HepG2 (cell line): ENCODE measurements around the gene PITX3. TPM values are rescaled to one million over a fixed set of nuclear protein-coding genes. Genes with fewer than 3 reads are reported as not detected.
A peak's percentile ranks its signal among the peaks of the same experiment; 100 is the strongest.

Experiments
- CENPT ChIP-seq: sonication (generic); formaldehyde crosslinking; IDR thresholded peaks from 2 replicates; pipeline ENCODE4 v1.8.0; 2022; ENCODE audit warnings: low read depth, mild to moderate bottlenecking, moderate library complexity, missing genetic modification reagents
- JUN ChIP-seq: sonication (generic); formaldehyde crosslinking; IDR thresholded peaks from 2 replicates; pipeline ENCODE4 v1.4.0; 2020; ENCODE audit warnings: mild to moderate bottlenecking, missing genetic modification reagents
- KDM3A ChIP-seq: IDR thresholded peaks from 2 replicates; pipeline ENCODE4 v1.6.1; 2018; ENCODE audit warnings: low read depth, missing compliant biosample characterization
- MBNL3 ChIP-seq: fragments of 250-450 bp; sonication (Bioruptor Pico); conservative IDR thresholded peaks from 2 replicates; pipeline ENCODE4 v1.8.0; 2022; ENCODE audit warnings: mild to moderate bottlenecking, inconsistent platforms
- PCBP1 ChIP-seq: fragments of 200-400 bp; formaldehyde crosslinking; IDR thresholded peaks from 2 replicates; pipeline ENCODE4 v1.6.1; 2017; ENCODE audit warnings: mild to moderate bottlenecking, low read depth, low read length, borderline replicate concordance
- SALL2 ChIP-seq: sonication (generic); formaldehyde crosslinking; IDR thresholded peaks from 2 replicates; pipeline ENCODE4 v1.8.1; 2023; ENCODE audit warnings: mild to moderate bottlenecking, missing genetic modification reagents, inconsistent platforms
- SRF ChIP-seq: IDR thresholded peaks from 2 replicates; pipeline ENCODE4 v1.6.1; 2011; ENCODE audit warnings: mild to moderate bottlenecking, low read depth, low read length, moderate library complexity
- THAP11 ChIP-seq: IDR thresholded peaks from 2 replicates; pipeline ENCODE4 v1.6.1; 2016; ENCODE audit warnings: missing biosample characterization, missing genetic modification reagents
- ZBTB39 ChIP-seq: sonication (generic); formaldehyde crosslinking; IDR thresholded peaks from 2 replicates; pipeline ENCODE4 v1.5.0; 2020; ENCODE audit warnings: missing genetic modification reagents
- ZNF569 ChIP-seq: sonication (generic); formaldehyde crosslinking; IDR thresholded peaks from 2 replicates; pipeline ENCODE4 v1.5.0; 2020; ENCODE audit warnings: mild to moderate bottlenecking, missing genetic modification reagents, moderate library complexity, borderline replicate concordance
- ZNF646 ChIP-seq: sonication (generic); formaldehyde crosslinking; IDR thresholded peaks from 2 replicates; pipeline ENCODE4 v1.9.0; 2021; ENCODE audit warnings: mild to moderate bottlenecking, missing genetic modification reagents
- polyA plus RNA-seq, 8 experiments: library from polyadenylated mRNA; depleted of rRNA in 3 of 8; stranded (reverse) in 7 of 8; unstranded in 1 of 8; fragments of >200 nt; fragmentation: Illumina TruSeq in 4 of 8; extraction: Trizol in 4 of 8; gene quantifications; 2 replicates each; pipeline versions ENCODE4 v1.2.1 to v1.2.3, GENCODE V29; 2011 to 2016; ENCODE audit warnings: low read depth in 4 of 8, missing spikeins in 1 of 8, mixed read lengths in 1 of 8; ENCODE audit not compliant: insufficient read depth in 1 of 8
- total RNA-seq, 5 experiments: library from RNA; depleted of rRNA; stranded (reverse); fragments of >200 nt; fragmentation: Illumina TruSeq; extraction: Trizol; gene quantifications; 2 replicates each; pipeline ENCODE4 v1.2.3, GENCODE V29; 2016; ENCODE audit warnings: low read depth in 1 of 5
- TF ChIP-seq, protein P1 (sequence below): sonication (generic); formaldehyde crosslinking; IDR thresholded peaks from 2 replicates; pipeline ENCODE4 v1.8.0; 2022; ENCODE audit warnings: mild to moderate bottlenecking, missing genetic modification reagents, borderline replicate concordance
- TF ChIP-seq, protein P2 (sequence below): IDR thresholded peaks from 2 replicates; pipeline ENCODE4 v1.6.1; 2016; ENCODE audit warnings: low read depth
- TF ChIP-seq, protein P3 (sequence below): sonication (generic); formaldehyde crosslinking; IDR thresholded peaks from 2 replicates; pipeline ENCODE4 v1.4.0; 2020; ENCODE audit warnings: mild to moderate bottlenecking, missing genetic modification reagents

Gene PITX3
- total and polyA plus RNA-seq, 2 of the 13 experiments (the other 11 are each of a cell fraction or from before 2014, with no cell fraction given) = not detected

- TF ChIP-seq ZNF646 (CRISPR knock-in tag) (no peak), ZNF569 (no peak), CENPT (CRISPR knock-in tag) (peak; percentile 82; the same call in 1 of the 2 replicates), ZBTB39 (0 out of 2 replicates have a peak, but pooled peaks have one; percentile 77), JUN (CRISPR knock-in tag) (0 out of 2 replicates have a peak, but pooled peaks have one; percentile 42), THAP11 (CRISPR knock-in tag) (no peak), SRF (no peak), SALL2 (CRISPR knock-in tag) (peak; percentile 73), KDM3A (CRISPR knock-in tag) (peak; percentile 68; the same call in 1 of the 2 replicates), MBNL3 (CRISPR knock-in tag) (no peak), PCBP1 (no peak)
- TF ChIP-seq, protein P1, sequence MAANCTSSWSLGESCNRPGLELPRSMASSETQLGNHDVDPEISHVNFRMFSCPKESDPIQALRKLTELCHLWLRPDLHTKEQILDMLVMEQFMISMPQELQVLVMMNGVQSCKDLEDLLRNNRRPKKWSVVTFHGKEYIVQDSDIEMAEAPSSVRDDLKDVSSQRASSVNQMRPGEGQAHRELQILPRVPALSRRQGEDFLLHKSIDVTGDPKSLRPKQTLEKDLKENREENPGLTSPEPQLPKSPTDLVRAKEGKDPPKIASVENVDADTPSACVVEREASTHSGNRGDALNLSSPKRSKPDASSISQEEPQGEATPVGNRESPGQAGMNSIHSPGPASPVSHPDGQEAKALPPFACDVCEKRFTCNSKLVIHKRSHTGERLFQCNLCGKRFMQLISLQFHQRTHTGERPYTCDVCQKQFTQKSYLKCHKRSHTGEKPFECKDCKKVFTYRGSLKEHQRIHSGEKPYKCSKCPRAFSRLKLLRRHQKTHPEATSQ = peak; percentile 71
- TF ChIP-seq, protein P2, sequence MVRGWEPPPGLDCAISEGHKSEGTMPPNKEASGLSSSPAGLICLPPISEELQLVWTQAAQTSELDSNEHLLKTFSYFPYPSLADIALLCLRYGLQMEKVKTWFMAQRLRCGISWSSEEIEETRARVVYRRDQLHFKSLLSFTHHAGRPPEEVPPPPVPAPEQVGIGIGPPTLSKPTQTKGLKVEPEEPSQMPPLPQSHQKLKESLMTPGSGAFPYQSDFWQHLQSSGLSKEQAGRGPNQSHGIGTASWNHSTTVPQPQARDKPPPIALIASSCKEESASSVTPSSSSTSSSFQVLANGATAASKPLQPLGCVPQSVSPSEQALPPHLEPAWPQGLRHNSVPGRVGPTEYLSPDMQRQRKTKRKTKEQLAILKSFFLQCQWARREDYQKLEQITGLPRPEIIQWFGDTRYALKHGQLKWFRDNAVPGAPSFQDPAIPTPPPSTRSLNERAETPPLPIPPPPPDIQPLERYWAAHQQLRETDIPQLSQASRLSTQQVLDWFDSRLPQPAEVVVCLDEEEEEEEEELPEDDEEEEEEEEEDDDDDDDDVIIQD (CRISPR knock-in tag) = no peak
- TF ChIP-seq, protein P3, sequence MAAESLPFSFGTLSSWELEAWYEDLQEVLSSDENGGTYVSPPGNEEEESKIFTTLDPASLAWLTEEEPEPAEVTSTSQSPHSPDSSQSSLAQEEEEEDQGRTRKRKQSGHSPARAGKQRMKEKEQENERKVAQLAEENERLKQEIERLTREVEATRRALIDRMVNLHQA (CRISPR knock-in tag) = no peak
Measured at GRCh38 chr10:102225646-102226541, 15.4 kb downstream of the PITX3 start, which contains the start of gene ELOVL3 (continued).
